Hypothalamus (tissue), 51 donors: Measurements from ENCODE around the gene NFATC3.

Experiments
- DNase-seq, 51 donors: peaks; one replicate each; lab custom pipeline; 2025; lab: John Stamatoyannopoulos, UW

NFATC3 gene

GRCh38 chr16:68072038-68072695 lies 13.0 kb upstream of the NFATC3 start:
- no peak for DNase-seq

DNA sequence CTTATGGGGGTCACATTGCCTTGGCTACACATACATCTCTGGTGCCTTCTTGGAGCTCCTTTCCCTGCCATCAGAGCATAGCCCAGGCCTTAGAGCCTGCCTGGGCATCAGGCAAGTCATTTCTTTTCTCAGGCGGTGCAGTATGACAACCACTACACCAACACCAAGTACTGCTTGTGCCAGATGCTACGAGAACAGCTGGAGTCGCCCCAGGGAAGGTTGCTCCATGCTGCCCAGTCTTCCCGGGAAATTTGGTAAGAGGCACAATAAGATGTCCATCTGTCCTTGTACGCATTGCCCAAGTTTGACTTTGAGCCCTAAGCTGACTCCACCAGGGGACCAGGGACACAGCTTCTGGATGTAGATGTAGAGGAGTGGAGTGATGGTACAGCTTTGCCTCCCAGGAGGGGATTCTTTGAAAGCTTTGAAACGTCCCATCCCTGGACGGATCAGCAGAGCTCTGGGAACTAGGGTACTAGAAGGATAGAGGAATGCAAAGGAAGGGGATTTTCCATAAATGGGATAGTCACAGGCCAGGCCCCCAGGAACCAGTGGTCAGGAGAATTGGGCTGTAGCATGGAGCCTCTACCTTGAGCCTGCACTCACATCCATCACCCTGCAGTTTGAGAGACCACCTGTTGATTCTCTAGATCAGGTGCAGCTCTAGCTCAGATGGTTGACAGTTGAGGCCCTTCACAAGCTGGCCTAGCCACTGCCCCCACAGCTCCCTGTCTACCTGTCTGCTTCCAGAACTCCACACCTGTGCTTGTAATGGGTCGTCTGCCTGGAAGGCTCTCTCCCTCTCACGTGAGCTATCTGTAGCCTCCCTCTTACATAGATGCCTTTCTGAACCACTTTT lies 11.0 kb upstream of the NFATC3 start:
- DNase-seq, result no peak

DNA sequence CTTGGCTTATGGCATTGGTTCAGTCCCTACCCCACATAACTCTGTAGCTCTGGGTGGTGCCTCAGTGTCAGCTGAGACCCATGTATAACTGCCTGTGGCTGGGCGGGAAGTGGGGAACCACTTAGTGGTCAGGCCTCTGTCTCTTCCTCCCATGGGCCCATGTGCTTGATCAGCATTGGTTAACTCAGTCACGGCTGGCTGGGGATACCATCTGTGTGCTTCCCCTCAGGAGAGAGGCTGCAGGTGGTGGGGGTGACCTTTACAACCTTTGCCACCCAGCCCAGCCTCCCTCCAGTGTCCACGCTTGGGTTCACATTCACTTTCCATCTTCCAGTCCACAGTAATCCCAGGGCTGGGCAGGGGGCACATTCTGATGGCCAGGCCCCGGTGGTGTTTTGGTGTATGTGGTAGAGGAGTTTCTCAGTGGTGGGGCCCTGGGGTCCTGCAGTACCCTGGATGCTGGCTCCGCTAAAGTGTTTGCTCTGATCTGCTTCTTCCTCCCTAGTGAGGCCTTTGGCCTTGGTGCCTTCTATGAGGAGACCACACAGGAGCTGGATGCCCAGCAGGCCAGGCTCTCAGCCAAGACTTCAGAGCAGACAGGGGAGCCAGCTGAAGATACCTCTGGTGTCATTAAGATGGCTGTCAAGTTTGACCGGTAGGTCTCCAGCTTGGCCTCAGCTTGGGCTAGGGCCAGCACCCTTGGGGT lies 10.2 kb upstream of the NFATC3 start:
- DNase-seq, result peak in 1 of 51 donors; percentile 5

GRCh38 chr16:68075980-68076379 lies 9.2 kb upstream of the NFATC3 start:
- DNase-seq, result no peak

GRCh38 chr16:68076560-68076959 lies 8.6 kb upstream of the NFATC3 start:
- DNase-seq, result no peak

DNA sequence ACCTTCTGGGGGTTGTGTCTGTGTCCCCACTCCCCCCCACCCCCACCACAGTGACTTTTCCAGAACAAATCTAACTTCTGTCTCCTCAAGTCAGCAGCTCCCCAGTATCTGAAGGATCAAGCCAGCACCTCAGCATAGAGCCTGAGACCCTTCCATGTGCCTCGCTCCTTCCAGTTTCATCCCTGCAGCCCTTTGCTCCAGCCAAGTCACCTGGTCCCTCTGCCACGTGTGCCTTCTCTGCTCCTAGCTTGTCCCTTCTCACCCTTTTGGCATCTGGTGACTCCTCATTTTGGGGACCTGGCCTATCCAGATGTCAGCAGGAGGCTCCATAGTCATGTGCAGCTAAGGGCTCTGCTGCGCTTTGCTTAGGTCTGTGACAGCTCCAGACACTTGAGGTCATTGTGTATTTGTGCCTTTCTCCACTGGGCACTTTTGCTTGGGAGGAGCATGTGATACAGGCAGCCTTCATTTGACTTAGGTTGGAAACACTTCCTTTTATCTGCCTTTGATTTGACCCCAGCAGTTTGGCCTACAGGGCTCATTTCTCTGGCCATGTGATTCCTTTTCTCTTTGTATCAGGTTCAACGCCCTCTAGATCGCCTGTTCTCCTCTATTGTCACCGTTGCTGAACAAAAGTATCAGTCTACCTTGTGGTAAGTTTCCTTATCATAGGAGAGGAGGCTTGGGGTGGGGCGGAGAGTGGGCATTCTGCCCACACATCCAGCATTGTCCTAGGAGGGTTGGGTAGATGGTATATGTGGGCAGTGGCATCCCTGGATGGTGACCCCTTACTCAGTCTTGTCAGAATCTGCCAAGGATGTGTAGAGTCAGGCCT lies 7.1 kb upstream of the NFATC3 start:
- no peak for DNase-seq

DNA sequence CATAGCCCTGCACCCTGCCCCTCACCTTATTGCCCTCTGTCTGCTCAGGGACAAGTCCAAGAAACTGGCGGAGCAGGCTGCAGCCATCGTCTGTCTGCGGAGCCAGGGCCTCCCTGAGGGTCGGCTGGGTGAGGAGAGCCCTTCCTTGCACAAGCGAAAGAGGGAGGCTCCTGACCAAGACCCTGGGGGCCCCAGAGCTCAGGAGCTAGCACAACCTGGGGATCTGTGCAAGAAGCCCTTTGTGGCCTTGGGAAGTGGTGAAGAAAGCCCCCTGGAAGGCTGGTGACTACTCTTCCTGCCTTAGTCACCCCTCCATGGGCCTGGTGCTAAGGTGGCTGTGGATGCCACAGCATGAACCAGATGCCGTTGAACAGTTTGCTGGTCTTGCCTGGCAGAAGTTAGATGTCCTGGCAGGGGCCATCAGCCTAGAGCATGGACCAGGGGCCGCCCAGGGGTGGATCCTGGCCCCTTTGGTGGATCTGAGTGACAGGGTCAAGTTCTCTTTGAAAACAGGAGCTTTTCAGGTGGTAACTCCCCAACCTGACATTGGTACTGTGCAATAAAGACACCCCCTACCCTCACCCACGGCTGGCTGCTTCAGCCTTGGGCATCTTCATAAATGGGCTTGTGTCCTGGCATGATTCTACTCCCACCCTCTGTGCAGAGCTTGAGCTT lies 6.3 kb upstream of the NFATC3 start:
- no peak for DNase-seq

GRCh38 chr16:68079376-68079625 lies 5.9 kb upstream of the NFATC3 start:
- DNase-seq, result no peak

- peak in 15 of 51 donors; percentile 6 to 45 (median 17) for DNase-seq
Measured at GRCh38 chr16:68079626-68080344, 5.4 kb upstream of the NFATC3 start.

DNA sequence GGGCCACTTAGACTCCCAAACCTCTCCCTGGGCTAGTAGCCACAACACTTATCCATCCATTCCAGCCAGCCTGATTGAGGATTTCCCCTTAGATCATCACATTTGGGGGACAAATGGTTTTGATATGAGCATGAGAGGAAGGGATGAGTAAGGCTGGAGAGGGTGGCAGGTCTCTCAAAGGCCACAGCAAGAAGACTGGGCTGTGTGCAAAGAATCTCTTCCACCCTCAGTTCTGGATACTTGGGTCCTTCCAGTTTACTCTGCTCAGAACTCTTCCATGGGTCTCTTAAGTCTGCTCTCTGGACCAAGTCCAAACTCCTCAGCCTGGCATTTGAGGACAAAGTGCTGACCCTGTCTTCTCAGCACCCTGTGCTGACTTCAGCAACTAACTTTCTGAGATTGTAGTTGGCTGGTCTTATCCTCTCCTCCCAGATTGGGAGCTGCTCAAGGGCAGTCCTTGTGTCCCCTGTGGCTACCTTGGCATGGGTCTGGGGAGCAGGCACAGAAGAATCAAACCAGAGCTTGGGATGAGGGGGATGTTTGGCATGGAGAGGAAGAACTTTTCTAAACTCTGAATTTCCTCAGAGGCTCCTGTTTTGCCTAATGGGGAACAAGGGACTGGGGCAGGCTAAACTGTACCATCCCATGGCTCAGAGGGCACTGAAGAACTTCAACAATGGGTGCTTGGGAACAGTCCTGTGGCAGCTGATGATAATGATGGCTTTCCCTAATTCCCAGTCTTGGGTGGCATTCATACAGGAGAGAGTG lies 3.1 kb upstream of the NFATC3 start:
- DNase-seq, result no peak

DNA sequence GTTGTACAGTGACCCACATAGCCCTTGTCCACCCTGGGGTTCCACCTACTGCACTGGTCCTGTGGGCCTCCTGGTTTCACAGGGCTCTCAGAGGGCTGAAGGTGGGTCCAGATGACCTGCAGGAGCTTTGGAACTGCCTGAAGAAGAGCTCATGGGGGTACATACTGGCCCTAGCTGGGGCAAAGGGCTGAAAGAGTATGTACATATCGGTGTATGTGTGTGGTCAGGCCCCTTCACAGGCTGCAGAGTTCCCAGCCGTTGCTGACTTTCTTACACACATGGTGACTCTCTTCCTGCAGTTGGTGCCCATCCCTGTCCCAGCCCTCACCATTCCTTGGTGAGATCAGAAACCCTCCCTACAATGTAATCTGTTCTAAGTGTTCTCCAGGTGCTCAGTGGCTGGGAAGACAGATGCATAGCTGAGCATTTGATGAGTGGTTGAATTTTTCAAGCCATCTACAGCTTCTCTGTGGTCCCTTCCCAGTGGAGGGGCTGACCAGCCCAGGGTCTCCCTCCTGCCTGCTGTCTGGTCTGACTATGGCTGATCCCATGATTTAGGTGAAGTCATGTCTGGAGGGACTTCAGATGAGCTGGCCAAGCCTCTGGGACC lies 2.4 kb upstream of the NFATC3 start:
- DNase-seq, result no peak

GRCh38 chr16:68083239-68083781 lies 1.9 kb upstream of the NFATC3 start:
- DNase-seq, result peak in 1 of 51 donors; percentile 16

GRCh38 chr16:68083861-68084503 lies 1.2 kb upstream of the NFATC3 start:
- peak in 1 of 51 donors; percentile 60 for DNase-seq

- DNase-seq, result peak; percentile 71 to 98 (median 91)
Measured at GRCh38 chr16:68084504-68085258, 489 bp upstream of the NFATC3 start.

DNA sequence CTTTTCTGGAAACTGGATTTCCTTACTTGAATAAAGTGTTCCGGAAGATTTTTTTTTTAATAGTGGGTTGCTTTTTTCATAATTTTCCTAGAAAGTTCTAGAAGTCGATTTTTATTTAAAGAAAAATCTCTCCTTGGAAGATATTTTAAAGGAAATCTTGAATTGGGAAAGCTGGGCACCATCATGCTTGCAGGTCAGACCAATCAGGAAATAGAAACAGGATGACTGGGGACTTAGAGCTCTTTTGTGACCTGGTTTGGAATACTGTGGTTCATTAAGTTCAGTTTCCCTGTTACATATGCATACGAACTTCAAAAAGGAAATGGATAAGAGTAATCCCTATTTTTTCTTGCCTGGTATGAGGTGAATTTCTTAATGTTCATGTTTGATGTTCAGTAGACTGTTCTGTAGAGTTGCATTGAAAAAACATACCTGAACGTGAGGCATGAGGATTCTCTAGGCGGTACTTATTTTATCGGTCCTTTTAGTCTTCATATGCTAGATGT lies 1.2 kb downstream of the NFATC3 start:
- peak in 1 of 51 donors; percentile 17 for DNase-seq

DNA sequence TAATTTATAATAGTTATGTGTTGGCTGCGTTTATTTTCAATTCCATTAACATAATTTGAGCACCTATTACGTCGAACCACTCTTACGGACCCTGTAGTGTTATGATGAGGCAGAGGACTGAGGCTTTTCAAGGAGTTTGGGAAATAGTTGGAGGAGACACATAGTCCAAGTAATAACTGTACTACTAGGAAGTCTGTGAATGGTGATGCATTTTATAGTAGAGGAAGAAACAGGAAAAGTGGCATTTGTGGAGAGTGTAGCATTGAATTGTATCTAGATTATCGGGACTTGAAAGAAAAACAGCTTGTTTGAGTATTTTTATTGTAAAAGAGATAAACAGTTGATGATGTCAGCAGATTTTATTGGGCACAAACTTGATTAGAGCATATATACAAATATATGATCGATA lies 1.7 kb downstream of the NFATC3 start:
- DNase-seq, result no peak

DNA sequence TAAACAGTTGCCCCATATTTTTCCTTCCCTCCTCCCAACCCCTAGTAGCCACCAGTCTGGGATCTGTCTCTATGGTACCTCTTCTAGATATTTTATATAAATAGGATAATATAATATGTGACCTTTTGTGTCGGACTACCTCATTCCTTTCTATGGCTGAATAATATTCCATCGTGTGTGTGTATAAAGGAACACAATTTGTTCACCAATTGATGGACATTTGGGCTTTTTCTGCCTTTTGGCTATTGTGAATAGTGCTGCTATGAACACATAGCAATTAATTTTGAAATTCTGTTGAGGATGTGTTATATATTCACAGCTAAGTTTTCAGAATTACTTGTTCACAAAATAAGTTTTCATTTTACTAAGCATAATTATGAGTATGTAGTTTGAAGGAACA lies 2.5 kb downstream of the NFATC3 start:
- no peak for DNase-seq
